Epithelial cell of proximal tubule (primary cell): ENCODE results near the gene TXNDC5. TPM values are rescaled to one million over a fixed set of nuclear protein-coding genes. Genes with fewer than 3 reads are reported as not detected.

Experiments
- DNase-seq: peaks from one replicate; pipeline ENCODE4 v3.0.0-alpha.2; 2011; ENCODE audit warnings: low read depth
- H3K4me3 ChIP-seq: 2 replicates; pipeline ENCODE4 v1.5.1; 2011; ENCODE audit warnings: low read depth, mild to moderate bottlenecking, low read length
- CTCF ChIP-seq: conservative IDR thresholded peaks from 2 replicates; pipeline ENCODE4 v1.5.1; 2012; ENCODE audit warnings: low read depth, mild to moderate bottlenecking, low read length
- total RNA-seq: library from RNA; depleted of rRNA; stranded (reverse); fragments of >200 nt; gene quantifications from 2 replicates; pipeline ENCODE4 v1.2.3, GENCODE V29; 2015

Gene TXNDC5
- total RNA-seq, 1 donor from 2014 or later, result 317 TPM

- TF ChIP-seq CTCF, result no peak
- DNase-seq, result no peak
- no peak overlapping the region for H3K4me3 ChIP-seq
These were observed 41.7 kb downstream of the TXNDC5 start for GRCh38 chr6:7868926-7869325.

GRCh38 chr6:7866526-7866925, 44.1 kb downstream of the TXNDC5 start:
- no peak for DNase-seq
- TF ChIP-seq CTCF, result no peak
- H3K4me3 ChIP-seq, result no peak overlapping the region

- DNase-seq, result no peak
- no peak overlapping the region for H3K4me3 ChIP-seq
- no peak for TF ChIP-seq CTCF
These were observed 44.8 kb downstream of the TXNDC5 start for GRCh38 chr6:7865781-7866180.

- TF ChIP-seq CTCF, result no peak
These were observed 51.0 kb downstream of the TXNDC5 start for GRCh38 chr6:7859591-7859990.

DNA sequence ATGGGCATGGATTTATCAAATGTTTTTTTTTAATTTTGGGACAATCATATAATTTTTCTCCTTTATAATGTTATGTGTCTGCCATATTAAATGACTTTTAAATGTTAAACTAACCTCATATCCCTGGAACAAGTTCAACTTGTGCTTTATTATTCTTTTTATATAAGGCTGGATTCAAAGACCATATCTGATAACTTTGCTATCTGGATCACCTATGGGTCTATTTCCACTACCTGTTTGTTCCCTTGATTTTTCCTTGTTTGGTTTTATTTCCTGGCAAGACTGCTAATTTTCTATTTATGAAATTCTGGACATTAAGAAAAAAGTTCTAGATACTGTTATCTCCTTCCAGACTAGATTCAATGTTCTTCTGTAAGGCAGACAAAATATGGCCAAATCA, 58.8 kb downstream of the TXNDC5 start:
- no peak for DNase-seq
- no peak for TF ChIP-seq CTCF

More at GRCh38 chr6:7859591-7859990, 51.0 kb downstream of the TXNDC5 start:
- no peak overlapping the region for H3K4me3 ChIP-seq
- no peak for DNase-seq

GRCh38 chr6:7848229-7848628, 62.4 kb downstream of the TXNDC5 start:
- no peak for TF ChIP-seq CTCF
- DNase-seq, result no peak
- H3K4me3 ChIP-seq, result no peak overlapping the region

More for the DNA sequence above, 58.8 kb downstream of the TXNDC5 start:
- no peak overlapping the region for H3K4me3 ChIP-seq

DNA sequence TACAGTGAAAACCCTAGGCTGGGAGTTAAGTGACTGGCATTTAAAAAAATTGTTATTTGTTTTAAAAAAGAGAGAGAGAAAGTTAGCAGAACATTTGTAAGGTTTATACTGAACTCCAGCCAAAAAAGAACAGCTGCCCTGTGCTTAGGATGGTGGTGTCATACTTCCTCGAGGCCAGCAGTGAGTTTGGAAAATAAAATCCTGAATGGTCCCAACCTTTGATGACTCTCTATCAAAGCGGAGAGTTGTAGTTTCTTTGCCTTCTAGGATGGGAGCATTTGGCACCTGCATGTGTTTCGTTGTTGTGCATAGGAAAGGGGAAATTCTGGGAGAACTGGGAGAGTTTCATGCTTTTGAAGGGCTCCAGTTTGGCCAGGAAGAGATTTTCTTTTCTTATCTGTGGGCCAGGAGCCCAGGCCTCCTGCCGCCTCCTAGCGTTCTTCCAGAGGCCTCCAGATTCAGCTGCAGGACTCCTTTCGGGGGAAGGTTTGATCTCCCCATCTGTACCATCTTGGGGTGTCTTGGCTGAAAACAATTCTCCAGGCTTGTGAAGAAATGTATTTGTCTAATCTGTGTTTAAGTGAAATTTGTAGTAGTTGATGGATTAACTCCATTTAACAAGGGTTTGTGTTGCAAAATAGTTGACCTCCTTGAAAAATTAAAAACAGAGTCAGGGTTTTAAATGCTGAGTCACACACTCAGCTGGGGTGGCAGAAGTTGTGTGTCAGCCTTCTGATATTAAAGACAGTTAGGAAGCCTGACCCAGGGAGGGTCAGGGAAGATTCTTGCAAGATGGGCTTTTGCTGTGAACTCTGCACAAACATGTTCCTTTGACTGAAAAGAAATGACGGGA, 63.4 kb downstream of the TXNDC5 start:
- DNase-seq, result no peak
- H3K4me3 ChIP-seq, result no peak overlapping the region
- no peak for TF ChIP-seq CTCF
